NCI-H146 treated with DMSO at 0.1 percent for 48 hours (cell line): Measurements from ENCODE around the gene TMCC1.
"Not testable (repeated sequence)": the region's sequence is repeated elsewhere in the genome, so short reads cannot be mapped to it uniquely, and the experiment has no call there.

Experiments used
- DNase-seq: peaks from one replicate; lab custom pipeline; 2025; ENCODE audit not compliant: unreplicated experiment; lab: John Stamatoyannopoulos, UW

TMCC1 gene

GRCh38 chr3:129689036-129689435 is 204.5 kb downstream of the TMCC1 start:
- peak; percentile 44 for DNase-seq

DNA sequence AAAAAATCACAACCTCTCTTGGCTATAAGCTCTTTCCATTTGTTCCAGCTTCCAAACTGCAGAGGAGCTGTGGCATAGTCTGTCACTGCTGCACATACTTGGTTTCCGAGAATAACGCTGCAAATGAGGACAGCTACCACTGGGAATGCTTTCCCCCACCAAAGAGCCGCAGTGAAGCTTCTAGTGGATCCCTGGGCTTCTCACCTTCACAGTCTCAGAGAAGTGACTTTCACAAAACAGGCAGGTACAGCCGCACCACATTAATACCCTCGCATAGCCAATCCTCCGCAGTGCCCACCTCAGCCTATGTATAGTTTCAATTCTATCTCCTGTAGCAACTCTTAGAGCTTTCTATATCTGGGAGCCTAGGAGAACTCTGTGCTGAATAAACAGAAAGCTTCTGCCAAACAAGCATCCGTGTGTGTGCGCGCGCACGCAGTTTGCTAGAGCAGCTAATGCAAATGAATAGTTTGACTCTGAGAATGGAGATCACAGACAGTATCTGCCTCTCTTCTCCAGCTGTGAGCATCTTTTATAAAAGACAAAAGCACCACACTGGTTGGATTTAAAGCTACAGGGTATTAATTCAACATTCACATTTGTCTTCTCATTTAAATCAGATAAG is 205.1 kb downstream of the TMCC1 start:
- DNase-seq, result peak; percentile 93

GRCh38 chr3:129687586-129688125 is 205.9 kb downstream of the TMCC1 start:
- DNase-seq, result peak; percentile 26

- DNase-seq, result peak; percentile 51
These were observed 206.6 kb downstream of the TMCC1 start for GRCh38 chr3:129686941-129687340.

- DNase-seq, result peak; percentile 49
These were observed 209.2 kb downstream of the TMCC1 start for GRCh38 chr3:129684270-129684669.

DNA sequence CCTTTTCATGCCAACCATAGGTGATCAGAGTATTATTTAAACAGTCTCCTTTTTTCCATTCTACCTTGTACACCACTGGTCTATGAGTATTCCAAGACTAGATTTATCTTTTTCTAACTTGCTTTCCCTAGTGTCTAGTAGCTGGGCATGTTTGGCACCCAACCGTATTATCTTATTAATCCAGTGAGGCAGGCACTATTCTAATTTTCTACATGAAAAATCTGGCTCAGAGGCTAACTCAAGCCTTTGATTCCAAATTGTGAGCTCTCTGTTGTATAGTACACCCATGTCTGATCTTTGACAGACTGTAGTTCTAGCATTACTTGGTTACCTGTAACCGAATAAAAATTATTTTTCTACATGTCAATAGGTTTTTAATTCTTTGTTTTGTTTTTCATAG is 210.3 kb downstream of the TMCC1 start:
- no peak for DNase-seq

DNA sequence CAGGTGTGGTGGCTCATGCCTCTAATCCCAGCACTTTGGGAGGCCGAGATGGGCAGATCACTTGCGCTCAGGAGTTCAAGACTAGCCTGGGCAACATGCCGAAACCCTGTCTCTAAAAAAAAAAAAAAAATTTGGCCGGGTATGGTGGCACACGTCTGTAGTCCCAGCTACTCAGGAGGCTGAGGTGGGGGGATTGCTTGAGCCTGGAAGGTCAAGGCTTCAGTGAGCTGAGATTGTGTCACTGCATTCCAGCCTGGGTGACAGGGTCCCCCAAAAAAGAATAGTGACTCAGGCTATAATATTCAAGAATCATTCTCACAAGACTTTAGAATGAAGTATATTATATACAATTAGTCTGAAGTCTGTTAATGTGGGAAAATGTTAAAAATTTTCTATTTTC is 216.5 kb downstream of the TMCC1 start:
- no peak for DNase-seq

DNA sequence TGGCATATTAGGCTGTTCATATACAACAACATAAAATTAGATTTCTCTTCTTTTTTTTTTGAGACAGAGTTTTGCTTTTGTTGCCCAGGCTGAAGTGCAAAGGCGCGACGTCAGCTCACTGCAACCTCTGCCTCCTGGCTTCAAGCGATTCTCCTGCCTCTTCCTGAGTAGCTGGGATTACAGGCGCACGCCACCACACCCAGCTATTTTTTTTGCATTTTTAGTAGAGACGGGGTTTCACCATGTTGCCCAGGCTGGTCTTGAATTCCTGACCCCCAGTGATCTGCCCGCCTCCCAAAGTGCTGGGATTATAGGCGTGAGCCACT is 218.8 kb downstream of the TMCC1 start:
- DNase-seq, result not testable (repeated sequence)

GRCh38 chr3:129673897-129674797 is 219.4 kb downstream of the TMCC1 start:
- no peak for DNase-seq

- DNase-seq, result no peak
These were observed 220.5 kb downstream of the TMCC1 start for GRCh38 chr3:129673012-129673411.

GRCh38 chr3:129672412-129672811 is 221.1 kb downstream of the TMCC1 start:
- no peak for DNase-seq

DNA sequence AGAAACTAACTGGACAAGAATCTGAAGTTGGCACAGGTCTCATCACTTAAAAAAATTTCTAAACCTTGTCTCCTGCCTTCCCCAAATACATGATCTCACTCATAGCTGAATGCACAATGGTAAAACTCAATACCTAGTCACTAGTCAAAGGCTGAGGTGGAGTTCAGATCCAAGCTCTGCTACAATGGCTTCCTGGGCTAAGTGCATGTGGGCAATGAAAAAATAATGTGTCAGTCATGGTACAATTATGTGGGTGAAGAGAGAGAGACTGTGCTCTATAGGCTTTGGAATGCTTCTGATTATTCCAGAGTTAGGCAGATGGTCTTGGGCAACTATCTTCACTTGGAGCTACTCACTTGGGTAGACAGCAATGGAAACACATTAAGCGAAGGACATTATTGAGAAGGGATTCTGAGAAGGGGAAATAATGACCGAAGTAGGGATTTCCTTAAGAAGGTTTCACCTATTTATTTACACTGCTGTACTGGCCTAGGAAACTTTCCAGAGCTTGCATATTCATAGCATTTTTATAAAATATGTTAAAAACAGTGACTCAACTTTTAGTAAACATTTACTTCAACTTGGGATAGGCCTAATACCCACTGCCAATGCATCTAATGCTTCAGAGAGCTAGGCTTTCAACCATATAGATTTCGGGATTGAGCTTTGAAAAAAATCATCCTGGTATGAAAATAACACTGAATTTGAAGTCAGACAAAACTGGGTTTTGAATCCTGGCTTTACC is 228.3 kb downstream of the TMCC1 start:
- DNase-seq, result no peak

- DNase-seq, result no peak
These were observed 229.4 kb downstream of the TMCC1 start for GRCh38 chr3:129663930-129664646.

DNA sequence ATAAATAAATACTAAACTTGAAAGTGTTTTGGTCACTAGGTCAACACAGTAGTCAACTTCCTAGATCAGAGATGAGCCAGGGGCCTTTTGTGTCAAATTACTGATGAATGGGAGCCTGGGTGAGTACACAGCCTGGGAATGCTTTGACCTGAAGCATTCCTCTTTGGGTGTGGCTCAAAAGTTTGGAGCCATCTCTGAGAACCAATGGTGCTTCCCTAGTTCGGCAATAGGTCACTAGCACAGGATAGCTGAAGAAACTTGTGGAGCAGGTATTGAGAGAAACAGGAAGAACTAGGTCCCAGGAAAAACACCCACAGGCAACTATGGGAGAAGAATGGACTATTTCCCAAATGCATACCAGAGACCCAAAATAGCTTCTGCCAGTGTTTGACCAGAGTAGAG is 230.5 kb downstream of the TMCC1 start:
- DNase-seq, result no peak

DNA sequence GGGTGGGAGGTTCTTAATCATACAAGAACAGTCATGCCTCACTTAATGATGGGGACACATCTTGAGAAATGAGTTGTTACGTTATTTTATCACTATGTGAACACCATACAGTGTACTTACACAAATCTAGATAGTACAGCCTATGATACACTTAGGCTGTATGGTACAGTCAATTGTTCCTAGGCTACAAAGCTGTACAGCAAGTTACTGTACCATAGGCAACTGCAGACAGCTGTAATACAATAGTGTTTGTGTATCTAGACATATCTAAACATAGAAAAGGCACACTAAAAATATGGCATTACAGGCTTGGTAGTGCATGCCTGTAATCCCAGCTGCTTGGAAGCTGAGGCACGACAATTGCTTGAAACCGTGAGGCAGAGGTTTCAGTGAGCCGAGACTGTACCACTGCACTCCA is 231.3 kb downstream of the TMCC1 start:
- DNase-seq, result no peak

- no peak for DNase-seq
These were observed 231.7 kb downstream of the TMCC1 start for GRCh38 chr3:129661766-129662165.

GRCh38 chr3:129658110-129658843 is 235.2 kb downstream of the TMCC1 start:
- DNase-seq, result no peak

- no peak for DNase-seq
These were observed 236.1 kb downstream of the TMCC1 start for GRCh38 chr3:129657261-129658046.

GRCh38 chr3:129656659-129657247 is 236.8 kb downstream of the TMCC1 start:
- DNase-seq, result no peak
